Measurements from ENCODE around the gene SLC2A10.

SLC2A10 gene

DNA sequence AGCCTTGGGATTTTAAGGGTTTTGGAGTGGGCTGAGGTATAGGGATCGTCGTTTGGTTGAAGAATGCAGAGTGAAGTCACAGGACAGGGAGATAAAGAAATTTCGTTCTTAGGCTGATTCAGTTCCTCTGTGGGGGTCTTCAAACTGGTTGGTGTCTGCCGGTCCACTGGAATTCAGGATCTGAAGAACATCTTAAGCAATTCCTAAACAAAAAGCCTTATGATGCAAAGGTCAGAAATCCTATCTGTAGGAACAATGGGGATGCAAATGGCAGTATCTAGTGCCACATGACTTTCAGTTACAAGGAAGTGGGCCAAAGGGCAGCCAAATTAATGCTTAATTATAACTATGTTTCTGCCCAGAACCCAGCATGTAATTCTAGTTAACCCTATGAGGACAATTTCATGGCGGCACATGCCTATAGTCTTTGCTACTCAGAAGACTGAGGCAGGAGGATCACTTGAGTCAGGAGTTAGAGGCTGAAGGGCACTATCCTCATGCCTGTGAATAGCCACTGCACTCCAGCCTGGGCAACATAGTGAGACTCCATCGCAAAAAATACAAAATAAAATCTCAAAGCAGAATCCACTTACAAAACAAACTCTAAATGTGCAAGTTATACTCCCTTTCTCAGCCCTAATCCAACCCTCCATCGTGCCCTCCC is 4.6 kb upstream of the SLC2A10 start:
- no peak overlapping the region for H3K4me3 Mint-ChIP-seq
- no peaks in the 10 kb centered on the region for H3K9me3 Mint-ChIP-seq
- peaks cover 40% of the 10 kb centered on the region for H3K27me3 Mint-ChIP-seq

DNA sequence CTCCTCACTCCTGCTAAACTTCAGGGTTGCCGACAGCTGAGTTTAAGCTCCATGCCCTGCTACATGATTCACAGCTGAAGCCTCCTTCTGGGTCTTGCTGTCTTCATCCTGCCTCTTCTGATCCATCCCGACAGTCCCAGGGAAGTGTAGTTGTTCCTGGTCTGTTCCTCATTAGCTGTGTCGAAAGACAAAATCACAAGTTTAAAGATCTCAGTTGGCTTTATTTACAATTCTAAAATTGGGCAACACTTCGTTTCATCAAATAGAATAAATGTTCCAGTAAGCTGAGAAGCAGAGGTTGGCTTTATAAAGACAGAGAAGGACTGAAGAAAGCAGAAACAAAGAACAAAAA is 4.1 kb upstream of the SLC2A10 start:
- ATAC-seq, result no peak
- H3K4me3 Mint-ChIP-seq, result no peak overlapping the region
- no peak overlapping the region for H3K27ac Mint-ChIP-seq
- H3K4me1 Mint-ChIP-seq, result peaks cover 8% of the 10 kb centered on the region
- peaks cover 41% of the 10 kb centered on the region for H3K27me3 Mint-ChIP-seq
- H3K36me3 Mint-ChIP-seq (ENCODE audit: low read depth), result no peaks in the 10 kb centered on the region
- no peaks in the 10 kb centered on the region for H3K9me3 Mint-ChIP-seq
- DNase-seq, result no peak

More for the DNA sequence above, 4.6 kb upstream of the SLC2A10 start:
- ATAC-seq (no peak), DNase-seq (no peak)
- Mint-ChIP-seq H3K4me1 (peaks cover 4% of the 10 kb centered on the region), H3K27ac (no peak overlapping the region), H3K36me3 (ENCODE audit: low read depth) (no peaks in the 10 kb centered on the region)

DNA sequence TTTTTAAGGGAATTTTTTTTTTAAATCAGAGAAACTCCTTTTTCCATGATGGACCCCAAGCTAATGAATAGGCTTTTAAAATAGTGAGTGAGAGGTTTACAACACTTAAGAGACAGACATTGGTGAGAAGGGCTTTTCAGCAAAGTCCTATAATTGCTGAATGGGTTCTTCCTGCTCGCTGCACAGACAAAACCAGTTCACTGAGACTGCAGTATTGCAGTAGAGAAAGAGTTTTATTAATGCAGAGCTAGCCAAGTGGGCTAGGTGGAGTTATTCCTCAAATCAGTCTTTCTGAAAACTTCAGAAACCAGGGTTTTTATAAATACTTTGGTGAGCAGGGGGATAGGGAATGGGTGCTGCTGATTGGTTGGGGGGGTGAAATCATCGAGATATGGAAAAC is 3.2 kb upstream of the SLC2A10 start:
- ATAC-seq, result no peak
- Mint-ChIP-seq H3K4me1 (peaks cover 8% of the 10 kb centered on the region), H3K36me3 (ENCODE audit: low read depth) (no peaks in the 10 kb centered on the region), H3K27me3 (peaks cover 42% of the 10 kb centered on the region), H3K9me3 (no peaks in the 10 kb centered on the region), H3K27ac (no peak overlapping the region), H3K4me3 (no peak overlapping the region)
- DNase-seq, result no peak

DNA sequence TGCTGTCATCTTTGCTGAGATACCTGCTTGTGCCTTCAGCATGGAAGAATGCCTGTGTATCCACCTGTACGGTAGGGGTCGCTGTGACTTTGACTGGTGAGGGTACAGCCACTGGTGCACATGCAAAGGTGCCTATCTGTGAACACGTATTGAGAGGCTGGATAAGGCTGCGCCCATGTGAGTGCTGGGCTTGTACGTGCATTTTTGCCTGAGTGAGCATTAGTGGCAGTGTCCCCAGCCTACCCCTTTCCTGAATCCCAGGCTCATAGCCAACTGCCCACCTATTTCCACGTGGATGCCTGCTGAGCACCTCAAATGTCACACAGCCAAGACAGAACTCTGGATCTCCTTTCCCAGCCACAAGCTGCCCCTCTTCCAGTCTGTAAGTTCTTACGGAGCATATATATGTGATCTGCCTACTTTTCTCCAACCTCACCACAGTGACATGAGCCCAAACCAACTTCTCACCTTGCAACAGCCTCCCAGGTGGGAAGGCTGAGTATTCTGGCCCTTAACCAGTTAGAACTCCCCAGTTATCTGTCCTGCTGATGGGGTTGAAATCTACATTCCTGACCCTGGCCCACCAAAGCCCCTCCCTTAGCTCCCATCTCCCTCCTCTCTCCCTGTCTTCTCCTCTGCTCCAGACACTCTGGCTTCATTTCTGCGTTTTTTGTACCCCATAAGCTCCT is 1.1 kb upstream of the SLC2A10 start:
- ATAC-seq, result no peak
- Mint-ChIP-seq H3K4me1 (peaks cover 8% of the 10 kb centered on the region), H3K9me3 (no peaks in the 10 kb centered on the region), H3K27ac (no peak overlapping the region), H3K27me3 (peaks cover 45% of the 10 kb centered on the region), H3K4me3 (no peak overlapping the region), H3K36me3 (ENCODE audit: low read depth) (no peaks in the 10 kb centered on the region)
- DNase-seq, result no peak

DNA sequence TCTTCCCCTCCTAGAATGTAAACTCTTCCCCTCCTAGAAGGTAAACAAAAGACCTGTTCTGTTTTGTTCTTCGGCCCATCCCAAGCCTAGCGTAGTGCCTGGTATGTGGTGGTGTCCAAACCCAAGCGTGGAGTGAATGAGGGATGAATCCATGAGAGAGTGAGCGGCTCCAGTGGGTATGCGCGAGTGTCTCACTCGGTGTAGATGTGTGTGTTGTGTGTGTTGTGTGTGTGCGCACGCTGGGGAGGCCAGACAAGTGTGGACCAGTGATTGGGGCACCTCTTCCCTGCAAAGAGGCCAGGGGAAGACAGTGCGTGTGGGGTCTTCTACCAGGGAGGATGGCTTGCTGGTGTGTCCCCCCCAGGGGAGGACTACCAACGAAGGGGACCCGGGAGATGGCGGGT is 392 bp upstream of the SLC2A10 start:
- DNase-seq (no peak), ATAC-seq (no peak)
- Mint-ChIP-seq H3K9me3 (no peaks in the 10 kb centered on the region), H3K27me3 (peaks cover 47% of the 10 kb centered on the region), H3K27ac (no peak overlapping the region), H3K4me1 (peaks cover 8% of the 10 kb centered on the region), H3K36me3 (ENCODE audit: low read depth) (no peaks in the 10 kb centered on the region), H3K4me3 (peak overlapping the region; percentile 47)

DNA sequence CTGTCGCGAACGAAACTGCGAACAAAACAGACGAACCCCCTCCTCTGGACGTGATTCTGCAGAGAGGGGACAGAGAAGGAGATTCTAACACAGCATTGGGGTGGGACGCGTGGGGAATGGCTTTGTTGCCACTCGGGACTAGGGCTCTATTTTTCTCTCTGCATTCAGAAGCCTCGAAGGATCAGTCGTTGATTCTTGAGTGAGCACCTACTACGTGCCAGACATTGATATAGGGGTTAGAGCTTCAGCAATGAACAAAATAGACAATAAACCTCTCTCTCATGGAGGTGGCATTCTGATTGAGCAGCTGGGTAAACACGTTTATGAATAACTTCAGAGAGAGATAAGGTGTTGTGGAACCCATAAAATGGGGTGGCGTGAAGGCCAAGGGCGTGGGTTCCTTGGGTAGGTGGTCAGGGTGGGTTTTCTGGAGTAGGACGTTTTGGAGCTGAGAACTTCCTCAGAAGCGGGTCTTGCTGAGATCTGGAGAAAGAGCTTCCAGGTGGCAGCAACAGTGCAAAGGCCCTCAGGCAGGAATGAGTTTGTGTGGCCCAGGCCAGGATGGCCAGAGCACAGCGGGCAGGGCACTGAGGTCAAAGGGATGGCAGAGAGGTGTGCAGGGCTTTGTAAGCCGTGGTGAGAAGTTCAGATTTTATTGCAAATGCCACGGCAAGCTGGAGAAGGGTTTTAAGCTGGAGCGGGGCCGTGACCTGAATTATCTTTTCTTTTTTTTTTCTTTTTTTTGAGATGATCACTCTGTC is 884 bp downstream of the SLC2A10 start:
- Mint-ChIP-seq H3K27me3 (peaks cover 55% of the 10 kb centered on the region), H3K4me1 (peaks cover 8% of the 10 kb centered on the region), H3K27ac (no peak overlapping the region), H3K36me3 (ENCODE audit: low read depth) (no peaks in the 10 kb centered on the region), H3K9me3 (no peaks in the 10 kb centered on the region), H3K4me3 (peak overlapping the region; percentile 71)
- DNase-seq (no peak), ATAC-seq (no peak)

DNA sequence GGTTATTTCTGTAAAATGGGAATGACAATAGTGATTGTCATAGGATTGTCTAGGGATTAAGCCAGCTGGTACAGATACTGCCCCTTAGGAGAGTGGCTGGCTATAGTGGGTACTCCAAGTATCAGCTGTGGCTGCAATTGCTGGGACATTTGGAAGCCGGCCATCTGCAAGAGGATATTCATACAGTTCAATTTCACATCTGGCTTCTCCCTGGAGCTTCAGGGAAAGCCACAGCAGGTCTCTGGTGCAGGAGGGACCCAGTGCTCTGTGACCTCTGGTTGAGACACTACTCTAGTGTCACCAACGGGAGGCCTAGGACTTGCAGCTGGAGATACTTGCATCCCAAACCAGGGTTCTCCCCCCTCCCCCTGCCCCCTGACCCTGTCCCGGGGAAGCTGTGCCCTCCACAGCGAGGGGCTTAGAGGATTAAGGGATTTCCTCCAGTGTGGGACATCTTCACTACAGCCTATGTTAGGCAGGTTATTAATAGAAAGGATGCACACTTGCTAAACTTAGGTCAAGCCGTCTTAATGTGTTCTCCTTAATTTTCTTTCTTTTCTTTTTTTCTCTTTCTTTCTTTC is 2.7 kb downstream of the SLC2A10 start:
- DNase-seq (no peak), ATAC-seq (no peak)
- Mint-ChIP-seq H3K36me3 (ENCODE audit: low read depth) (no peaks in the 10 kb centered on the region), H3K4me3 (no peak overlapping the region), H3K9me3 (no peaks in the 10 kb centered on the region), H3K27ac (no peak overlapping the region), H3K4me1 (peaks cover 8% of the 10 kb centered on the region), H3K27me3 (peaks cover 50% of the 10 kb centered on the region)

DNA sequence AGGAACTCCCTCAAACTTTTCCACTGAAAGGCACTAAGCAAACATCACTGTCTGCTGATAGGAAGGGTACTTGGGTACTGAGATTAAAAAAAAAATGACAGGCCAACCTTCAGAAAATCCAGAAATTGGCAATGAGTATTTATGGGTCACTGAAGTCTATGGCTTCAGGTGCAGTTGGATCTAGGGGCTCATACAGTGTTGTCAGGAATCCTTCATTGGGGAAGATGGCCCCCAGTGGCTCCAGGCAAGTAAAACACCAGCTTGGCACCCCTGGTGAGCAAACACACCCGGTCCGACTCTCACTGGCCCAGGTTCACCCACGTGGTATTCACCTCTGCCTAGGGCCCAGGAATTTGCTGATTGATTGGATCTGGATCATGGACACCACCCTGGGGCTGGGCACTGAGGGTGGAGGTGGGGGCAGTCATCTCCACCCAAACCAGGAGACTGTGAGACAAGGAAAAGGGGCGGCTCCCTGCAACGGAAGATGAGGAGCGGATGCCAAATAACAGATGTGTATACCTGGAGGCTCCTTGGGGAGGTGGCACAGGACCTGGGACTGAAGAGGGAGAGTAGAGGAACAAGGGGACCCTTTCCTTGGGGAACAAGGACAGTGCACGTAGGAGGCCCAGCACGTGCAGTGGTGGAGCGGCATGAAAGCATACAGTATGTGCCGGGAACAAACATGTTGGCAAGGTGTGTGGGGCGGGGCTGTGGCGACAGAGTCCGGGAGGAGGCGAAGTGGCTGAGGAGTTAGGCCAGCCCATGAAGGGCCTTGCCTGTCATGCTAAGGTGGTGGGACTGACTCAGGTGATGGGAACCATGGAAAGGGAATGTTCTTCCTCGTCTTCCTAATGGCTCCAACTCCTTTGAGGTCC is 4.7 kb downstream of the SLC2A10 start:
- DNase-seq (no peak), ATAC-seq (no peak)
- no peak overlapping the region for H3K4me3 Mint-ChIP-seq
- no peaks in the 10 kb centered on the region for H3K36me3 Mint-ChIP-seq (ENCODE audit: low read depth)
- H3K27ac Mint-ChIP-seq, result no peak overlapping the region
- peaks cover 5% of the 10 kb centered on the region for H3K4me1 Mint-ChIP-seq
- peaks cover 35% of the 10 kb centered on the region for H3K27me3 Mint-ChIP-seq
- no peaks in the 10 kb centered on the region for H3K9me3 Mint-ChIP-seq

DNA sequence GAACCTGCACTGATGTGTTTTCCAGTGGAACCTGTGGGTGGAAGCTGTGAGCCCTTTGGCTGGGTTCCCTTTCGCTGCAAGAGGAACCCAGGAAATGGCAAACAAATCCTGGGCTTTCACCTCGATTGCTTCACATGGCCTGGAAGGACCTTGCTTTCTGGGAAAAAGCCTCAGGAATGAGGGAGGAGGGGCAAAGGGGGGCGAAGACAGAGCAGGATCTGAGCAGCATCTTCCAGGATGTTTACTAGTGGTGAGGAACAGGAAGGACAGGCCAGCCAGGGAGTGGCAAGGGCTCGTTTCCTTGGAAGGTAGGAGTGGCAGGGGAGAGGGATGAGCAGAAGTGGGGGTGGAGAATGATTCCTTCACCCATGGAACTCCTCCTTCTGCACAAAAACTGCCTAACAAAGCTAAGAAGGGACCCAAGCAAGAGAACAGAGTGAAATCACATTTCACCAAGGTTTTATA is 5.9 kb downstream of the SLC2A10 start:
- Mint-ChIP-seq H3K27me3 (peaks cover 29% of the 10 kb centered on the region), H3K4me1 (no peaks in the 10 kb centered on the region), H3K4me3 (no peak overlapping the region), H3K9me3 (peaks cover 8% of the 10 kb centered on the region), H3K36me3 (ENCODE audit: low read depth) (peaks cover 5% of the 10 kb centered on the region), H3K27ac (no peak overlapping the region)
- DNase-seq, result no peak
- no peak for ATAC-seq

DNA sequence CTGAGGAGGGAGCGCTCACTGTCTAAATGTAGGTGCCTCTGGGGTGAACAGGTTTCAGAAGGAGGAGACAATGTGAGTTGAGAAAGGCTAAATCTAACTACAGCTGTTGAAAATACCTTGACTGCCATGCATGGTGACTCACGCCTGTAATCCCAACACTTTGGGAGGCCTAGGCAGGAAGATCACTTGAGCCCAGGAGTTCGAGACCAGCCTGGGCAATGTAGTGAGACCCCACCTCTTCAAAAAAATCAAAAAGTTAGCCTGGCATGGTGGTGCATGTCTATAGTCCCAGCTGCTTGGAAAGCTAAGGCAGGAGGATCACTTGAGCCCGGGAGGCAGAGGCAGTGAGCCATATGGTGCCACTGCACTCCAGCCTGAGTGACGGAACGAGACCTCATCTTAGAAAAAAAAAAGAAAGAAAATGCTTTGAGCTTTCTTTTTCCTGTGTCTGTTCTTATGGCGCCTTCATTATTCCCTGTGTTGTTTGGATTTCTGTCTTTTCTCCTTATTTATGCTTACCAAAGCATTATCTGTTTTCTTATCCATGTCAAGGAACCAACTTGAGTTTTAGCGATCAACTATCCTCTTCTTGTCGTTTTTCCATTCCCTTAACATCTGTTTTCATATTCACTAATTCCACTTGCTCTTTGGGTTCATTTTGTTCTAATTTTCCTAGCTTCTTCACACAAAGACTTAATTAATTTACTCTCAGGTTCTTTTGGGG is 8.5 kb downstream of the SLC2A10 start:
- Mint-ChIP-seq H3K27ac (no peak overlapping the region), H3K27me3 (peaks cover 19% of the 10 kb centered on the region), H3K36me3 (ENCODE audit: low read depth) (peaks cover 5% of the 10 kb centered on the region), H3K4me3 (no peak overlapping the region), H3K4me1 (peaks cover 2% of the 10 kb centered on the region), H3K9me3 (peaks cover 15% of the 10 kb centered on the region)
- DNase-seq, result no peak
- no peak for ATAC-seq

DNA sequence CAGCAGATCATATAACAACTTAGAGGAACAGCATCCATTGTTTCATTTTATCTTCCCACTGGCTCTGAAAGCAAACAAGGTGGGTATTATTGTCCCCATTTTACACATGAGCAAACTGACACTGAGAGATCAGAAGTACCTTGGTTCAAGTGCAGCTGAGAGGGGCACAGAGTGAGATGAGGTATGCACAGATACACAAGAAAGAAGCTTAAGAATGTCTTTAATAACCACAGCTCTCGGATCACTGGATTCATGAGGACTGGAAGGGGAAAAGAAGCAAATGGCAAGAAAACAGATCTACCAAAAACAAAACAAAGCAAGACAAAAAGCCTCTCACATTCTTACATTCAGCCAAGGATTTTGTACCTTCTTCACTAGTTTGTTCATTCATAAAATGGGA is 10.6 kb downstream of the SLC2A10 start:
- Mint-ChIP-seq H3K27me3 (peaks cover 4% of the 10 kb centered on the region), H3K9me3 (peaks cover 15% of the 10 kb centered on the region), H3K36me3 (ENCODE audit: low read depth) (peaks cover 5% of the 10 kb centered on the region), H3K27ac (no peak overlapping the region), H3K4me1 (peaks cover 2% of the 10 kb centered on the region), H3K4me3 (no peak overlapping the region)
- no peak for ATAC-seq
- no peak for DNase-seq

DNA sequence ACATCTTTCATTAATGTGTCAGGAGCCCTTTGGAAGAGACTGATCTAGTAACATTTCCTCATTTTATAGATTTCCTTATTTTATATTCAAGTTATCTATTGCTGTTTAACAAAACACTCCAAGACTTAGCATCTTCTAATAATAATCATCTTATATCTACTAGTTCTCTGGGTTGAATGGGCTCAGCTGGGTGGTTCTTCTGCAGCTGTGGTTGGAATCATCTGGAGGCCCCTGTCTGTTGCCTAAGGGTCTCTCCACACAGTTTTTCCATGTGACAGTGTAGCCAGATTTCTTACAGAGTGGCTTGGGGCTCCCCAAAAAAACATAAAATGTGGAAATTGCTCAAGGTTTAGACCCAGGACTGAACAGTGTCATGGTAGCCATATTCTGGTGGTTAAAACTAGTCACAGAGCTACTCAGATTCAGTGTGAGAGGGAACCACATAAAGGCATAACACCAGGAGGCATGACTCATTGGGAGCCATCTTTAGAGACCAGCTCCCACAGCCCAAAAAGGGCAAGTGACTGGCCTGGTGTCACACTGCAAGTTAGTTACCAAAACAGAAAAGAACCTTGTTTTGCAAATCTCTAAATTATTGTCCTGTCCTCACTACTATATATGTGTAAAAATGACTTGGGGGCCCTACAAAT is 11.5 kb downstream of the SLC2A10 start:
- Mint-ChIP-seq H3K4me1 (peaks cover 2% of the 10 kb centered on the region), H3K27me3 (no peaks in the 10 kb centered on the region), H3K9me3 (peaks cover 15% of the 10 kb centered on the region), H3K27ac (no peak overlapping the region), H3K36me3 (ENCODE audit: low read depth) (peaks cover 5% of the 10 kb centered on the region), H3K4me3 (no peak overlapping the region)
- ATAC-seq (peak; percentile 81), DNase-seq (no peak)

DNA sequence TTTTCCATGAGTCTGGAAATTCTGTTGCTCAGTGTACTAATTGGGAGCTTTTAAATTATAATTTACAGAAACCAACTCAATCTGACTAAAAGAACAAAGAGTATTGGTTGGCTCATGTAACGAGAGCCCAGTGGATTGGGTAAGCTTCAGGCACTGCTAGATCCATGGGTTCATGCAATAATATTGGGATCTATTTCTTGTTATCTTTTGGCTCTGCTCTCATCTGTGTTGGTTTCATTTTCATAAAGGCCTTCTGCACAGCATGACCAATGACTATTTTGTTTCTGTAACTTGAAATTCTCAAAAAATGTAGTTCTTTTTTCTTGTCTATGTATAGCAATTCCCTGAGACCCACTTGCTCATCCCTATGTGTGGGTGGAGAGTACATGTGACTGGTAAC is 12.0 kb downstream of the SLC2A10 start:
- Mint-ChIP-seq H3K4me3 (no peak overlapping the region), H3K27me3 (no peaks in the 10 kb centered on the region), H3K36me3 (ENCODE audit: low read depth) (peaks cover 5% of the 10 kb centered on the region), H3K4me1 (peaks cover 2% of the 10 kb centered on the region), H3K9me3 (peaks cover 15% of the 10 kb centered on the region), H3K27ac (no peak overlapping the region)
- ATAC-seq (no peak), DNase-seq (no peak)
